GM23338 (cell line): ENCODE measurements around the gene LHX1. TPM values are rescaled to one million over a fixed set of nuclear protein-coding genes. Genes with fewer than 3 reads are reported as not detected.

Experiments
- ATAC-seq: fragments of 200-7000 bp; cut with Tn5 transposase; 3 replicates; pipeline ENCODE4 v1.9.1; 2020
- DNase-seq: peaks from one replicate; pipeline ENCODE4 v3.0.0-alpha.2; 2015; ENCODE audit warnings: low spot score
- H2AFZ ChIP-seq: fragments of 200-600 bp; sonication (generic); 2 replicates; pipeline ENCODE4 v1.8.0; 2016; ENCODE audit warnings: antibody characterized with exemption, mild to moderate bottlenecking, moderate library complexity
- H3F3A ChIP-seq: fragments of 200-600 bp; sonication (generic); replicated peaks from 2 replicates; pipeline ENCODE4 v1.8.0; 2017; ENCODE audit warnings: antibody characterized with exemption, mixed run types, low read depth
- H3K27ac ChIP-seq: fragments of 200-600 bp; sonication (generic); 2 replicates; pipeline ENCODE4 v1.6.1; 2016; ENCODE audit warnings: low read depth
- H3K27me3 ChIP-seq: fragments of 200-600 bp; sonication (generic); 2 replicates; pipeline ENCODE4 v1.8.0; 2016; ENCODE audit warnings: mild to moderate bottlenecking, mixed run types, moderate library complexity; ENCODE audit not compliant: insufficient read depth
- H3K36me3 ChIP-seq: fragments of 200-600 bp; sonication (generic); 2 replicates; pipeline ENCODE4 v1.8.0; 2016; ENCODE audit warnings: mild to moderate bottlenecking; ENCODE audit not compliant: insufficient read depth
- H3K4me1 ChIP-seq: fragments of 200-600 bp; sonication (generic); 2 replicates; pipeline ENCODE4 v1.8.0; 2016; ENCODE audit warnings: mild to moderate bottlenecking, moderate library complexity; ENCODE audit not compliant: insufficient read depth
- H3K4me2 ChIP-seq: fragments of 200-600 bp; sonication (generic); 2 replicates; pipeline ENCODE4 v1.7.1; 2017; ENCODE audit warnings: mixed run types
- H3K4me3 ChIP-seq: fragments of 200-600 bp; sonication (generic); 2 replicates; pipeline ENCODE4 v1.6.1; 2016; ENCODE audit warnings: mixed run types
- H3K79me2 ChIP-seq: fragments of 200-600 bp; sonication (generic); replicated peaks from 2 replicates; pipeline ENCODE4 v1.8.0; 2017; ENCODE audit warnings: mild to moderate bottlenecking; ENCODE audit not compliant: insufficient read depth
- H3K9me2 ChIP-seq: fragments of 200-600 bp; sonication (generic); 2 replicates; pipeline ENCODE4 v1.8.0; 2017; ENCODE audit not compliant: insufficient read depth
- H4K20me1 ChIP-seq: fragments of 200-600 bp; sonication (generic); replicated peaks from 2 replicates; pipeline ENCODE4 v1.8.0; 2017; ENCODE audit warnings: mild to moderate bottlenecking; ENCODE audit not compliant: insufficient read depth
- H3K27ac Mint-ChIP-seq: 2 replicates; pipeline ENCODE4 v1.8.0; 2020; ENCODE audit warnings: inconsistent platforms, mild to moderate bottlenecking, moderate library complexity, mixed read lengths
- H3K27me3 Mint-ChIP-seq: 3 replicates; pipeline ENCODE4 v1.8.0; 2022; ENCODE audit warnings: low read depth, mild to moderate bottlenecking, moderate library complexity, mixed read lengths, inconsistent platforms; ENCODE audit not compliant: insufficient read depth, poor library complexity
- H3K36me3 Mint-ChIP-seq: 3 replicates; pipeline ENCODE4 v1.8.0; 2021; ENCODE audit warnings: low read depth, mild to moderate bottlenecking, inconsistent platforms, moderate library complexity, mixed read lengths
- H3K4me1 Mint-ChIP-seq: 3 replicates; pipeline ENCODE4 v1.8.0; 2020; ENCODE audit warnings: mild to moderate bottlenecking, inconsistent platforms, mixed read lengths
- H3K4me3 Mint-ChIP-seq: 3 replicates; pipeline ENCODE4 v1.8.0; 2021; ENCODE audit warnings: moderate library complexity, mild to moderate bottlenecking, inconsistent platforms, mixed read lengths
- H3K9me3 Mint-ChIP-seq: 3 replicates; pipeline ENCODE4 v1.8.0; 2020; ENCODE audit warnings: moderate library complexity, mild to moderate bottlenecking, inconsistent platforms, mixed read lengths
- EZH2 ChIP-seq: fragments of 200-600 bp; sonication (generic); IDR thresholded peaks from one replicate; pipeline ENCODE4 v1.8.0; 2017; ENCODE audit warnings: antibody characterized with exemption, mild to moderate bottlenecking, low read depth; ENCODE audit not compliant: unreplicated experiment
- JUNB ChIP-seq: IDR thresholded peaks from one replicate; pipeline ENCODE4 v1.6.1; 2016; ENCODE audit warnings: antibody characterized with exemption; ENCODE audit not compliant: unreplicated experiment
- NANOG ChIP-seq: IDR thresholded peaks from 2 replicates; pipeline ENCODE4 v1.6.1; 2016; ENCODE audit warnings: antibody characterized with exemption, borderline replicate concordance
- POLR2AphosphoS5 ChIP-seq: IDR thresholded peaks from 2 replicates; pipeline ENCODE4 v1.6.1; 2016; ENCODE audit warnings: antibody characterized with exemption, low read depth
- STAT1 ChIP-seq: IDR thresholded peaks from one replicate; pipeline ENCODE4 v1.6.1; 2016; ENCODE audit warnings: antibody characterized with exemption; ENCODE audit not compliant: unreplicated experiment
- ZNF114 ChIP-seq: fragments of 250-450 bp; sonication (Bioruptor Pico); IDR thresholded peaks from 2 replicates; pipeline ENCODE4 v1.5.0; 2020; ENCODE audit warnings: mild to moderate bottlenecking, moderate library complexity
- ZNF331 ChIP-seq: fragments of 250-450 bp; sonication (Bioruptor Pico); IDR thresholded peaks from 2 replicates; pipeline ENCODE4 v1.5.0; 2020; ENCODE audit warnings: low read depth, mild to moderate bottlenecking, moderate library complexity
- polyA plus RNA-seq: library from polyadenylated mRNA; unstranded; fragments of >200 nt; fragmentation: Nextera tagmentation; extraction: Ambion mirVana; gene quantifications from 2 replicates; pipeline ENCODE4 v1.2.1, GENCODE V29; 2016
- total RNA-seq: library from RNA; depleted of rRNA; stranded (reverse); fragments of >200 nt; shearing (Covaris generic); gene quantifications from 2 replicates; pipeline ENCODE4 v1.2.3, GENCODE V29; 2014
- TF ChIP-seq, protein P1 (sequence below): IDR thresholded peaks from 2 replicates; pipeline ENCODE4 v1.6.1; 2016; ENCODE audit warnings: antibody characterized with exemption
- TF ChIP-seq, protein P2 (sequence below): IDR thresholded peaks from one replicate; pipeline ENCODE4 v1.6.1; 2018; ENCODE audit warnings: antibody characterized with exemption; ENCODE audit not compliant: unreplicated experiment
- TF ChIP-seq, protein P3 (sequence below), 2 experiments: fragments of 200-600 bp in 1 of 2; sonication (generic) in 1 of 2; conservative IDR thresholded peaks; 2 replicates each; pipeline versions ENCODE4 v1.5.1 to v1.6.1; 2016 to 2017; ENCODE audit warnings: antibody characterized with exemption in 2 of 2, low read depth in 2 of 2, mild to moderate bottlenecking in 2 of 2, moderate library complexity in 1 of 2

LHX1 gene
- total and polyA plus RNA-seq, 2 experiments from 2014 or later: 0.52 to 0.74 TPM

DNA sequence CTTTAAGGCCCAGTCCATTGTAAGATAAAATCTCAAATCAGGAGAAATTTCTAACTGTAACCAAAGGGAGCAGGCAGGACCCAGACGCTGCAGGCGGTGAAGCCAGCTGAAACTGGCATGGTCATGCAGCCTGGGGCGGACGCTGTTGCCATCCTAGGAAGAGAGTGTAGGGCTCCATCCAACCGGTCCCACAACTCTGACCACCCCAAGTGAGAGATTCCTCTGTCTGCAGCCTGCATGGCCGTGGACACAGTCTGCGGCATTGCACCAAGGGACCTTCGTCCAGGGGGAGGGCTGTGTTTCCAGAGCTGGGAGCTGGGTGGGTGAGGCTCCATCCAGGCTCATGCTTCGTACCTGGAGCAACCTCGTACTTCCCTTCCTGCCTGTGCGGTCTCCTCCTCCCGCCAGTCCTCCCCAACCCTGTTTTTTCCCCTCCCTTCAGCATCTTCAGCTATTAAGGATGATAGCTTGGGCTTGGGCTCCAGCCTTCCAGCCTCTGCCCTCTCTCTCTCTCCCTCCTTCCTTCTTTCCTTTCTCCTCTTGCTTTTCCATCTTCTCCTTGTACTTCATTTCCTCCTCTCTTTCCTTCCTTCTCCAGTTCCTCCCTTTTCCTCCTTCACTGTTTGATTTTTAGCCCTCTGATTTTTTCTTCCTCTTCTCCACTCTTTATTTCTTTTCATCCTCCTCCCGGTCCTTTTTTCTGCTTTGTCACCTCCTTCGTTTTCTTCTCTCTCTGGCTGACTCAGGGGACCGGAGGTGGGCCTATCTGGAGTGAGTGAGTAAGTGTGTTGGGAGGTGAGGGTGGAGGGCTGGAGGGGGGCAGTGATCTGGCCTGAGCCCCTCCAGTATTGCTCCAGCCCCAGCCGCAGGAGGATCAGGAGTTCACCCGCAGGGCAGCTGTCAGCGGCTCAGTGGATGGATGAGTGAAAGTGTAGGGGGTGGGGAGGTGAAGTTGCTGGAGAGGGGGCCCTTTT, 17.0 kb upstream of the LHX1 start:
- no peaks in the 10 kb centered on the region for H3K79me2 ChIP-seq
- H3K27ac Mint-ChIP-seq: peak overlapping the region; percentile 8; the same call in 1 of the 2 replicates
- no peaks in the 10 kb centered on the region for H4K20me1 ChIP-seq
- H2AFZ ChIP-seq: peak overlapping the region; percentile 85
- H3K9me3 Mint-ChIP-seq: no peaks in the 10 kb centered on the region
- TF ChIP-seq, protein P1, sequence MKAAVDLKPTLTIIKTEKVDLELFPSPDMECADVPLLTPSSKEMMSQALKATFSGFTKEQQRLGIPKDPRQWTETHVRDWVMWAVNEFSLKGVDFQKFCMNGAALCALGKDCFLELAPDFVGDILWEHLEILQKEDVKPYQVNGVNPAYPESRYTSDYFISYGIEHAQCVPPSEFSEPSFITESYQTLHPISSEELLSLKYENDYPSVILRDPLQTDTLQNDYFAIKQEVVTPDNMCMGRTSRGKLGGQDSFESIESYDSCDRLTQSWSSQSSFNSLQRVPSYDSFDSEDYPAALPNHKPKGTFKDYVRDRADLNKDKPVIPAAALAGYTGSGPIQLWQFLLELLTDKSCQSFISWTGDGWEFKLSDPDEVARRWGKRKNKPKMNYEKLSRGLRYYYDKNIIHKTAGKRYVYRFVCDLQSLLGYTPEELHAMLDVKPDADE: no peak
- TF ChIP-seq, protein P2, sequence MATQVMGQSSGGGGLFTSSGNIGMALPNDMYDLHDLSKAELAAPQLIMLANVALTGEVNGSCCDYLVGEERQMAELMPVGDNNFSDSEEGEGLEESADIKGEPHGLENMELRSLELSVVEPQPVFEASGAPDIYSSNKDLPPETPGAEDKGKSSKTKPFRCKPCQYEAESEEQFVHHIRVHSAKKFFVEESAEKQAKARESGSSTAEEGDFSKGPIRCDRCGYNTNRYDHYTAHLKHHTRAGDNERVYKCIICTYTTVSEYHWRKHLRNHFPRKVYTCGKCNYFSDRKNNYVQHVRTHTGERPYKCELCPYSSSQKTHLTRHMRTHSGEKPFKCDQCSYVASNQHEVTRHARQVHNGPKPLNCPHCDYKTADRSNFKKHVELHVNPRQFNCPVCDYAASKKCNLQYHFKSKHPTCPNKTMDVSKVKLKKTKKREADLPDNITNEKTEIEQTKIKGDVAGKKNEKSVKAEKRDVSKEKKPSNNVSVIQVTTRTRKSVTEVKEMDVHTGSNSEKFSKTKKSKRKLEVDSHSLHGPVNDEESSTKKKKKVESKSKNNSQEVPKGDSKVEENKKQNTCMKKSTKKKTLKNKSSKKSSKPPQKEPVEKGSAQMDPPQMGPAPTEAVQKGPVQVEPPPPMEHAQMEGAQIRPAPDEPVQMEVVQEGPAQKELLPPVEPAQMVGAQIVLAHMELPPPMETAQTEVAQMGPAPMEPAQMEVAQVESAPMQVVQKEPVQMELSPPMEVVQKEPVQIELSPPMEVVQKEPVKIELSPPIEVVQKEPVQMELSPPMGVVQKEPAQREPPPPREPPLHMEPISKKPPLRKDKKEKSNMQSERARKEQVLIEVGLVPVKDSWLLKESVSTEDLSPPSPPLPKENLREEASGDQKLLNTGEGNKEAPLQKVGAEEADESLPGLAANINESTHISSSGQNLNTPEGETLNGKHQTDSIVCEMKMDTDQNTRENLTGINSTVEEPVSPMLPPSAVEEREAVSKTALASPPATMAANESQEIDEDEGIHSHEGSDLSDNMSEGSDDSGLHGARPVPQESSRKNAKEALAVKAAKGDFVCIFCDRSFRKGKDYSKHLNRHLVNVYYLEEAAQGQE: no peak
- no peak for TF ChIP-seq NANOG
- no peak for TF ChIP-seq JUNB
- no peak for TF ChIP-seq STAT1
- TF ChIP-seq, protein P3, sequence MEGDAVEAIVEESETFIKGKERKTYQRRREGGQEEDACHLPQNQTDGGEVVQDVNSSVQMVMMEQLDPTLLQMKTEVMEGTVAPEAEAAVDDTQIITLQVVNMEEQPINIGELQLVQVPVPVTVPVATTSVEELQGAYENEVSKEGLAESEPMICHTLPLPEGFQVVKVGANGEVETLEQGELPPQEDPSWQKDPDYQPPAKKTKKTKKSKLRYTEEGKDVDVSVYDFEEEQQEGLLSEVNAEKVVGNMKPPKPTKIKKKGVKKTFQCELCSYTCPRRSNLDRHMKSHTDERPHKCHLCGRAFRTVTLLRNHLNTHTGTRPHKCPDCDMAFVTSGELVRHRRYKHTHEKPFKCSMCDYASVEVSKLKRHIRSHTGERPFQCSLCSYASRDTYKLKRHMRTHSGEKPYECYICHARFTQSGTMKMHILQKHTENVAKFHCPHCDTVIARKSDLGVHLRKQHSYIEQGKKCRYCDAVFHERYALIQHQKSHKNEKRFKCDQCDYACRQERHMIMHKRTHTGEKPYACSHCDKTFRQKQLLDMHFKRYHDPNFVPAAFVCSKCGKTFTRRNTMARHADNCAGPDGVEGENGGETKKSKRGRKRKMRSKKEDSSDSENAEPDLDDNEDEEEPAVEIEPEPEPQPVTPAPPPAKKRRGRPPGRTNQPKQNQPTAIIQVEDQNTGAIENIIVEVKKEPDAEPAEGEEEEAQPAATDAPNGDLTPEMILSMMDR (conservative IDR thresholded peaks at IDR 0.05; ENCODE audit: low read depth in 2 of 2): no peak
- TF ChIP-seq POLR2AphosphoS5: no peak
- no peak for TF ChIP-seq ZNF114 (CRISPR knock-in tag)
- no peak for TF ChIP-seq EZH2
- no peak for TF ChIP-seq ZNF331 (CRISPR knock-in tag)
- no peak overlapping the region for H3K27ac ChIP-seq
- peaks cover 21% of the 10 kb centered on the region for H3K27me3 Mint-ChIP-seq
- peak overlapping the region; percentile 34; the same call in 1 of the 2 replicates for H3K4me3 ChIP-seq
- no peaks in the 10 kb centered on the region for H3K27me3 ChIP-seq
- H3K4me2 ChIP-seq: peak overlapping the region; percentile 75
- peaks cover 60% of the 10 kb centered on the region for H3K4me1 Mint-ChIP-seq
- H3K9me2 ChIP-seq: no peaks in the 10 kb centered on the region
- H3K4me3 Mint-ChIP-seq: peak overlapping the region; percentile 15; the same call in 1 of the 3 replicates
- ATAC-seq (peak; percentile 47), DNase-seq (no peak)
- H3K4me1 ChIP-seq: peaks cover 43% of the 10 kb centered on the region
- H3F3A ChIP-seq: peaks cover 4% of the 10 kb centered on the region; the same call in 1 of the 2 replicates
- H3K36me3 Mint-ChIP-seq: no peaks in the 10 kb centered on the region
- no peaks in the 10 kb centered on the region for H3K36me3 ChIP-seq
